H1 (cell line): ENCODE data around the gene C1RL. TPM values are rescaled to one million over a fixed set of nuclear protein-coding genes. Genes with fewer than 3 reads are reported as not detected.

Experiments used
- NRF1 ChIP-seq: IDR thresholded peaks from 2 replicates; pipeline ENCODE4 v1.6.1; 2011; ENCODE audit warnings: mild to moderate bottlenecking, low read depth, low read length, improper control_type of control experiment
- polyA plus RNA-seq, 7 experiments: library from polyadenylated mRNA; depleted of rRNA in 3 of 7; stranded (reverse) in 5 of 7; unstranded in 2 of 7; fragments of >200 nt in 5 of 7; fragments of 200-250 nt in 2 of 7; gene quantifications; 1 replicate in 5 of 7; 2 replicates in 1 of 7; 4 replicates in 1 of 7; pipeline versions ENCODE4 v1.2.1 to v1.2.3, GENCODE V29; 2011 to 2013; ENCODE audit warnings: missing spikeins in 2 of 7, mixed read lengths in 2 of 7
- total RNA-seq: library from RNA; stranded (reverse); fragmentation: NEBNext Ultra II Directional; extraction: Animal tissue kit (Norgen Biotek cat#: 25700); gene quantifications from 2 replicates; pipeline ENCODE4 v1.2.1, GENCODE V29; 2021
- TF ChIP-seq, protein P1 (sequence below): fragments of 300-600 bp; sonication (generic); IDR thresholded peaks from 2 replicates; pipeline ENCODE4 v1.7.1; 2012; ENCODE audit warnings: low read length, moderate library complexity, mild to moderate bottlenecking, inconsistent platforms; ENCODE audit not compliant: insufficient replicate concordance

The C1RL gene
- total and polyA plus RNA-seq, 2 of the 8 experiments (the other 6 are each of a cell fraction or from before 2014, with no cell fraction given), result 11.4 to 15.5 TPM

DNA sequence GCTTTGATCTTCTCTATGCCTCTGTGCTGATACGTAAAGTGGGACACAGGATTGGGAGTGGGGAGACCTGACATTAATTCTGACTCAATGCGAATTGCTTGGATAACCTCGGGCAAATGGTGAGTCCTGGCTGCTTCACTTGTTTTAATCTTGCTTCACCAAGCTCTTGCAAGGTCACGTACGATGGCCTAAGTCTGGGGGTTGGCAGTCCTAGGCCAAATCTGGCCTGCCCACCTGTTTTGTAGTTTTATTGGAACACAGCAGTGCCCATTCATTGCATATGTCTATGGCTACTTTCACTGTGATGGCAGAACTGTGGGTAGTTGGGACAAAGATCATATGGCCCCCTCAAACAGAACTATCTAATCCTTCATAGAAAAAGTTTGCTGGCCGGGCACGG is 34.5 kb upstream of the C1RL start (continued):
- TF ChIP-seq, protein P1, sequence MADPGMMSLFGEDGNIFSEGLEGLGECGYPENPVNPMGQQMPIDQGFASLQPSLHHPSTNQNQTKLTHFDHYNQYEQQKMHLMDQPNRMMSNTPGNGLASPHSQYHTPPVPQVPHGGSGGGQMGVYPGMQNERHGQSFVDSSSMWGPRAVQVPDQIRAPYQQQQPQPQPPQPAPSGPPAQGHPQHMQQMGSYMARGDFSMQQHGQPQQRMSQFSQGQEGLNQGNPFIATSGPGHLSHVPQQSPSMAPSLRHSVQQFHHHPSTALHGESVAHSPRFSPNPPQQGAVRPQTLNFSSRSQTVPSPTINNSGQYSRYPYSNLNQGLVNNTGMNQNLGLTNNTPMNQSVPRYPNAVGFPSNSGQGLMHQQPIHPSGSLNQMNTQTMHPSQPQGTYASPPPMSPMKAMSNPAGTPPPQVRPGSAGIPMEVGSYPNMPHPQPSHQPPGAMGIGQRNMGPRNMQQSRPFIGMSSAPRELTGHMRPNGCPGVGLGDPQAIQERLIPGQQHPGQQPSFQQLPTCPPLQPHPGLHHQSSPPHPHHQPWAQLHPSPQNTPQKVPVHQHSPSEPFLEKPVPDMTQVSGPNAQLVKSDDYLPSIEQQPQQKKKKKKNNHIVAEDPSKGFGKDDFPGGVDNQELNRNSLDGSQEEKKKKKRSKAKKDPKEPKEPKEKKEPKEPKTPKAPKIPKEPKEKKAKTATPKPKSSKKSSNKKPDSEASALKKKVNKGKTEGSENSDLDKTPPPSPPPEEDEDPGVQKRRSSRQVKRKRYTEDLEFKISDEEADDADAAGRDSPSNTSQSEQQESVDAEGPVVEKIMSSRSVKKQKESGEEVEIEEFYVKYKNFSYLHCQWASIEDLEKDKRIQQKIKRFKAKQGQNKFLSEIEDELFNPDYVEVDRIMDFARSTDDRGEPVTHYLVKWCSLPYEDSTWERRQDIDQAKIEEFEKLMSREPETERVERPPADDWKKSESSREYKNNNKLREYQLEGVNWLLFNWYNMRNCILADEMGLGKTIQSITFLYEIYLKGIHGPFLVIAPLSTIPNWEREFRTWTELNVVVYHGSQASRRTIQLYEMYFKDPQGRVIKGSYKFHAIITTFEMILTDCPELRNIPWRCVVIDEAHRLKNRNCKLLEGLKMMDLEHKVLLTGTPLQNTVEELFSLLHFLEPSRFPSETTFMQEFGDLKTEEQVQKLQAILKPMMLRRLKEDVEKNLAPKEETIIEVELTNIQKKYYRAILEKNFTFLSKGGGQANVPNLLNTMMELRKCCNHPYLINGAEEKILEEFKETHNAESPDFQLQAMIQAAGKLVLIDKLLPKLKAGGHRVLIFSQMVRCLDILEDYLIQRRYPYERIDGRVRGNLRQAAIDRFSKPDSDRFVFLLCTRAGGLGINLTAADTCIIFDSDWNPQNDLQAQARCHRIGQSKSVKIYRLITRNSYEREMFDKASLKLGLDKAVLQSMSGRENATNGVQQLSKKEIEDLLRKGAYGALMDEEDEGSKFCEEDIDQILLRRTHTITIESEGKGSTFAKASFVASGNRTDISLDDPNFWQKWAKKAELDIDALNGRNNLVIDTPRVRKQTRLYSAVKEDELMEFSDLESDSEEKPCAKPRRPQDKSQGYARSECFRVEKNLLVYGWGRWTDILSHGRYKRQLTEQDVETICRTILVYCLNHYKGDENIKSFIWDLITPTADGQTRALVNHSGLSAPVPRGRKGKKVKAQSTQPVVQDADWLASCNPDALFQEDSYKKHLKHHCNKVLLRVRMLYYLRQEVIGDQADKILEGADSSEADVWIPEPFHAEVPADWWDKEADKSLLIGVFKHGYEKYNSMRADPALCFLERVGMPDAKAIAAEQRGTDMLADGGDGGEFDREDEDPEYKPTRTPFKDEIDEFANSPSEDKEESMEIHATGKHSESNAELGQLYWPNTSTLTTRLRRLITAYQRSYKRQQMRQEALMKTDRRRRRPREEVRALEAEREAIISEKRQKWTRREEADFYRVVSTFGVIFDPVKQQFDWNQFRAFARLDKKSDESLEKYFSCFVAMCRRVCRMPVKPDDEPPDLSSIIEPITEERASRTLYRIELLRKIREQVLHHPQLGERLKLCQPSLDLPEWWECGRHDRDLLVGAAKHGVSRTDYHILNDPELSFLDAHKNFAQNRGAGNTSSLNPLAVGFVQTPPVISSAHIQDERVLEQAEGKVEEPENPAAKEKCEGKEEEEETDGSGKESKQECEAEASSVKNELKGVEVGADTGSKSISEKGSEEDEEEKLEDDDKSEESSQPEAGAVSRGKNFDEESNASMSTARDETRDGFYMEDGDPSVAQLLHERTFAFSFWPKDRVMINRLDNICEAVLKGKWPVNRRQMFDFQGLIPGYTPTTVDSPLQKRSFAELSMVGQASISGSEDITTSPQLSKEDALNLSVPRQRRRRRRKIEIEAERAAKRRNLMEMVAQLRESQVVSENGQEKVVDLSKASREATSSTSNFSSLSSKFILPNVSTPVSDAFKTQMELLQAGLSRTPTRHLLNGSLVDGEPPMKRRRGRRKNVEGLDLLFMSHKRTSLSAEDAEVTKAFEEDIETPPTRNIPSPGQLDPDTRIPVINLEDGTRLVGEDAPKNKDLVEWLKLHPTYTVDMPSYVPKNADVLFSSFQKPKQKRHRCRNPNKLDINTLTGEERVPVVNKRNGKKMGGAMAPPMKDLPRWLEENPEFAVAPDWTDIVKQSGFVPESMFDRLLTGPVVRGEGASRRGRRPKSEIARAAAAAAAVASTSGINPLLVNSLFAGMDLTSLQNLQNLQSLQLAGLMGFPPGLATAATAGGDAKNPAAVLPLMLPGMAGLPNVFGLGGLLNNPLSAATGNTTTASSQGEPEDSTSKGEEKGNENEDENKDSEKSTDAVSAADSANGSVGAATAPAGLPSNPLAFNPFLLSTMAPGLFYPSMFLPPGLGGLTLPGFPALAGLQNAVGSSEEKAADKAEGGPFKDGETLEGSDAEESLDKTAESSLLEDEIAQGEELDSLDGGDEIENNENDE, result no peak
- no peak for TF ChIP-seq NRF1
